ES-I3 (cell line): ENCODE data around the gene SLC5A8.

Experiments used
- H3K36me3 ChIP-seq: 2 replicates; pipeline ENCODE4 v1.6.1; 2013; ENCODE audit warnings: mild to moderate bottlenecking, low read length, control low read depth, moderate library complexity; ENCODE audit not compliant: insufficient read depth
- H3K4me1 ChIP-seq: 2 replicates; pipeline ENCODE4 v1.6.1; 2013; ENCODE audit warnings: mild to moderate bottlenecking, control low read depth, low read length; ENCODE audit not compliant: insufficient read depth
- H3K9ac ChIP-seq: 2 replicates; pipeline ENCODE4 v1.6.1; 2013; ENCODE audit warnings: low read depth, mild to moderate bottlenecking, low read length, moderate library complexity
- H3K9me3 ChIP-seq: 2 replicates; pipeline ENCODE4 v1.6.1; 2013; ENCODE audit warnings: mild to moderate bottlenecking, low read length, moderate library complexity; ENCODE audit not compliant: control insufficient read depth, insufficient read depth

SLC5A8 gene

GRCh38 chr12:101116911-101117310 lies 93.1 kb downstream of the SLC5A8 start:
- Histone ChIP-seq H3K9ac (no peak overlapping the region), H3K9me3 (no peaks in the 10 kb centered on the region; the same call in 1 of the 2 replicates), H3K36me3 (no peaks in the 10 kb centered on the region), H3K4me1 (no peaks in the 10 kb centered on the region)

- H3K36me3 ChIP-seq = no peaks in the 10 kb centered on the region
- H3K9ac ChIP-seq = no peak overlapping the region
- H3K9me3 ChIP-seq = no peaks in the 10 kb centered on the region
- H3K4me1 ChIP-seq = no peaks in the 10 kb centered on the region
Observed at GRCh38 chr12:101115326-101115725, 94.7 kb downstream of the SLC5A8 start.

GRCh38 chr12:101111441-101111840 lies 98.6 kb downstream of the SLC5A8 start:
- no peaks in the 10 kb centered on the region for H3K9me3 ChIP-seq
- H3K36me3 ChIP-seq = no peaks in the 10 kb centered on the region
- no peaks in the 10 kb centered on the region for H3K4me1 ChIP-seq
- no peak overlapping the region for H3K9ac ChIP-seq

GRCh38 chr12:101110866-101111265 lies 99.2 kb downstream of the SLC5A8 start:
- Histone ChIP-seq H3K4me1 (no peaks in the 10 kb centered on the region), H3K9ac (no peak overlapping the region), H3K9me3 (no peaks in the 10 kb centered on the region), H3K36me3 (no peaks in the 10 kb centered on the region)

- H3K36me3 ChIP-seq = no peaks in the 10 kb centered on the region
- H3K9ac ChIP-seq = no peak overlapping the region
- no peaks in the 10 kb centered on the region for H3K4me1 ChIP-seq
- H3K9me3 ChIP-seq = no peaks in the 10 kb centered on the region
Observed at GRCh38 chr12:101108130-101108529, 101.9 kb downstream of the SLC5A8 start.

GRCh38 chr12:101107032-101107763 lies 102.8 kb downstream of the SLC5A8 start:
- Histone ChIP-seq H3K9me3 (no peaks in the 10 kb centered on the region), H3K36me3 (no peaks in the 10 kb centered on the region), H3K9ac (no peak overlapping the region), H3K4me1 (no peaks in the 10 kb centered on the region)
